Right ventricle myocardium superior (tissue), 1 donor: ENCODE measurements around the gene DIAPH3. TPM values are rescaled to one million over a fixed set of nuclear protein-coding genes. Genes with fewer than 3 reads are reported as not detected.

Experiments used
- ATAC-seq: fragments of 200-7000 bp; cut with Tn5 transposase; one replicate; pipeline ENCODE4 v1.9.1; 2020; ENCODE audit warnings: mild to moderate bottlenecking; ENCODE audit not compliant: poor library complexity
- DNase-seq: peaks from one replicate; pipeline ENCODE4 v3.0.0-alpha.2; 2020
- intact Hi-C: fragments of 100-400 bp; cut with DNase I; formaldehyde crosslinking; loops from one replicate; pipeline ENCODE4 v1.11.2; 2022
- total RNA-seq: library from RNA; stranded (reverse); fragmentation: NEBNext Ultra II Directional; extraction: Animal tissue kit (Norgen Biotek cat#: 25700); gene quantifications from one replicate; pipeline ENCODE4 v1.2.1, GENCODE V29; 2021
- donor health status: DM: no; HTN: yes; CAD: no; lungs with severe emphysema.

Gene DIAPH3
- total RNA-seq, 1 donor from 2014 or later, result 0.32 TPM

DNA sequence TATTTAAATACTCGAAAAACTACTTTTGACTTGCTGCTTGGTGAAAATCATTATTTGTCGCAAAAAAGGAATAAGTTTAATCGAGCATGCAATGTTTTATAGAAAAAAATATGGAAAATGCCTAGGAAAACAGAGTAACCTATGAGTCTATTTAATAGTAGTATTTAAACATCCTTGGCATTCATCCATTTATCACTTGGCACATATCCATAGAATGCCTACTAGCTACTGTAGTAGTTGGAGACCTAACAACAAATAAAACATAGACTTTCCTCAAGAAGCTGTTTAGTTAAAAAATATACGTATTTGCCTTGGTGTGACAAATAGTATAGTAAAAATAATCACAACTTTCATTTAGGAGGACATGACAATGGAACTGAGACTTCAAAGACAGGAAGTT lies 302.1 kb downstream of the DIAPH3 start:
- intact Hi-C loops, result no loop called here
- ATAC-seq (no peak), DNase-seq (no peak)

DNA sequence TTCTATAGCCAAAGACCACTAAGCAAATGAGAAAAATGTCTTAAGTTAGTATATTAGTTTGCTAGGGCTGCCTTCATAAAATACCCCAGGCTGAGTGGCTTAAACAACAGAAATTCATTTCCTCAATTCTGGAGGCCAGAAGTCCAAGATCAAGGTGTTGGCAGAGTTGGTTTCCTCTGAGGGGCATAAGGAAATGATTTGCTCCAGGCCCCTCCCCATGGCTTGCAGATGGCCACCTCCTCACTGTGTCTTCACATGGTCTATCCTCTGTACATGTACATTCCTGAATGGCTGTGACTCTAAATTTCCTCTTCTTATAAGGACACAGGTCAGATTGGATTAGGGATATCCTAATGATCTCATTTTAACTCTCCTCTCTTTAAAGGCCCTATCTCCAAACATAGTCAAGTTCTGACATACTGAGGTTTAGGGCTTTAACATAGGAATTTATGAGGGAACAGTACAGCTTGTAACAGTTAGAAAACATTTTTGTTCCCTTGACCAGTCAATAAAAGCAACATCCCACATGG lies 307.4 kb downstream of the DIAPH3 start:
- ATAC-seq (no peak), DNase-seq (no peak)
- intact Hi-C loops, result no loop called here

DNA sequence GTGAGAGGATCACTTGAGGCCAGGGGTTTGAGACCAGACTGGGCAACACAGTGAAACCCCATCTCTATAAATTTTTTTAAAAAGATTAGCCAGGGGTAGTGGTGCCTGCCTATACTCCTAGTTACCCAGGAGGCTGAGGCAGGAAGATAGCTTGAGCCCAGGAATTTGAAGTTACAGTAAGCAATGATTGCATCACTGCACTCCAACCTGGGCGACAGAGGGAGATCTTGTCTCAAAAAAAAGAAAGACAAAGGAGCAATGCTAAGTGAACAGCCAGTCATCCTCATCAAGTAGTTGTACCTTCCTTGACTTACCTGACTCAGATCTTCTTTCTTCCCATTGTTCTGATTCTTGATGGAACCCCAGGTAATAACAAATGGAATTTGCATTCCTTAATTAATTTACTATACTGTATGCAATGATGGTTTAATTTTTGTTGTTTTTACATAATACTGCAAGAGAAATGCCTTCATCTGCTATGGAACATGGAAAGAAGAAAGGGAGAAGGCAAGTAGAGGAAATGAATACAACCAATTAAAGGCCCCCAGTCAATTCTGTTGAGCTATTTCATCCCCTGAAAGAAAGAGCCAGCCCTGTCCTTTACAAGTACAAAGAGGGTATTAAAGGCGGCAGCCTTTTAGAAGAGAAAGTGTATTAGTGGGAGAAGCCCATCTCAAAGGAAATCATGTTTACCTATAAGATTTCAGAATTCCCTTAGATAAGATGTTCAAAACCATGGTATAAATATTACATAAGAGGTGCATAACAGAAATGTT lies 316.7 kb downstream of the DIAPH3 start:
- DNase-seq, result no peak
- ATAC-seq, result no peak
- intact Hi-C loops, result no loop called here

DNA sequence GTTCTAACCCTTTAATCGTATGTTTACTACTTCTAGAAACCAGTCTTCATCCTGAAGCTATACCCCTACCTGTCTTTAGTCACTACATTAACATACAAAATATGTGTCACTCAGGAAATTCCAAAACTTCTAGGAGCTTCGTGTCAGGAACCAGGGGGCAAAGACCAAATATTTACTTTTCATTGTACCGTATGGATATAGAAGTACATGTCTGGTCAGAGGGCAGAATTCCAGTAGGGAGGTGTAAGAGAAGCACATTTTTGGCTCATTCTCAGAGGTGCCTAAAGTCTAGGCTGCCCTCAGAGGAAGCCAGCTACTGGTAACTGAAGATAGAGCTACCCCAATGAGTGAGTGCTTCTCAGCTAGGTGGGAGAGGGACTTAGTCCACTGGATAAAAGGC lies 320.7 kb downstream of the DIAPH3 start:
- ATAC-seq (no peak), DNase-seq (no peak)
- intact Hi-C loops, result no loop called here

DNA sequence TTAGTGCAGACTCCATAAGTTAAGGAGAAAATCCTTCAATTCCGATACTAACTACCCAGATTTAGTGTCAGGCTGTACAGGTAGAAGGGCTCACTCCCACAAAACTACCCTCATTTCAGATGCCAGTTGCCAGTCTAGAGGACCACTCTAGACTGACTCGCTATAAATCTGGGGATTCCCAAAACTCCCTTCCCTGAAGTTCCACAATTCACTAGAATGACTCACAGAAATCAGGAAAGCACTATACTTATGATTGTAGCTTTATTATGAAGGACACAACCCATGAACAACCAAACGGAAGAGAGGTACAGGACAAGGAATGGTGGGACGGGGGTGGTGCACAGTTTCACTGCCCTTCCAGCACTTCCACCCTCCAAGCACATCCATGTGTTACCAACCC lies 321.2 kb downstream of the DIAPH3 start:
- intact Hi-C loops, result no loop called here
- ATAC-seq (no peak), DNase-seq (no peak)

DNA sequence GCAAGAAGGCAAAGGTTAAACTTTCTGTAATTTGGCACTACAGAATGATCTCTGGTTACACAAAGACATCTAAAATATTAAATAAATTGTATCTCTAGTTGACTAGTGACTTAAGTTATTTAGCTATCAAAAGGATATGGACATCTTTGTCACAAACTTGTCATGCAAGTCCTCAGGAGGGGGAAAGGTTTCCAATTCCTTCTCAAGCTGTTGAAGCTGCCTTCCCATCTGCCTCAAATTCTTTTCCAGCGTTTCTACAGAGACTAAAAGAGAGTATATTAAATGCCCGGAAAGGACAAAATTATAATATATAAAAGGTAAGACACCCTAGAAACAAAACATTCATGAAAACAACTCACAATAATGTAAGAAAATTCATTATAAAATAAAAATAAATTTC lies 324.5 kb downstream of the DIAPH3 start:
- intact Hi-C loops, result no loop called here
- DNase-seq (no peak), ATAC-seq (no peak)

DNA sequence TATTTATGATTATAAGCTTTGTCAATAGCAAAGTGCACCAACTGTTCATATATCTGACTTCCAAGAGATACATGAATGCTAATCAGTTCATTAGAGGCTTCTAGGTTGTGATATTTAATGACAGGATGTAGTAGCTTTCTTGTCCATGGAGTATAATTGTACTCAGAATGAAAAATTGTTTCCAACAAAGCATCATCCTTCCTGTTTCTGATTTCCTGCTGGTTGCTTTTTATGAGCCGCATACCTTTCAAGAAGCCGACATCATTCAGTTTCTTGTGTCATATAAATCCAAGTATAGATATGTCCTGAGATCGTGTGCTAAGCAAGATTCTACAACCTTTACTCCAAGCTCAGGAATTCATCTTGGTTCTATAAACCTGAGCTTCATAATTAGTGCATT lies 326.6 kb downstream of the DIAPH3 start:
- ATAC-seq (no peak), DNase-seq (no peak)
- intact Hi-C loops, result no loop called here

DNA sequence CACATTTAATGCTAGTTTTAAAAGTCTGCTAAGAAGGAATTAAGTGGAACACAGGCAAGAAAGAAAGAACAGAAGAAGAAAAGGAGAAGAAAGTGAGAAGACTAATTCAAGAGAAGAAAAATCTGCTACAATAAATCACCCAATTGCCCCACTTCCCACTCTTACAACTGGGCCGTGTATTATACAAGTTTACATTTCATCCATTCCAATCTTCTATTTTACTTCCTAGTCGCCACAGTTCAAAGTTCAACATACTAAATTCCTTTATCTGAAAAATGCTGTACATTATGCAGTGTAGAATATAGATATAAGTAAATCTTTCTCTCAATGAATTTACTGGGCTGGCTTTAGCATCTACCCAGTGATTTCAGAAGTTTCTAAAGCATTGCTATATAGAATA lies 328.2 kb downstream of the DIAPH3 start:
- ATAC-seq, result no peak
- no peak for DNase-seq
- intact Hi-C loops, result no loop called here

DNA sequence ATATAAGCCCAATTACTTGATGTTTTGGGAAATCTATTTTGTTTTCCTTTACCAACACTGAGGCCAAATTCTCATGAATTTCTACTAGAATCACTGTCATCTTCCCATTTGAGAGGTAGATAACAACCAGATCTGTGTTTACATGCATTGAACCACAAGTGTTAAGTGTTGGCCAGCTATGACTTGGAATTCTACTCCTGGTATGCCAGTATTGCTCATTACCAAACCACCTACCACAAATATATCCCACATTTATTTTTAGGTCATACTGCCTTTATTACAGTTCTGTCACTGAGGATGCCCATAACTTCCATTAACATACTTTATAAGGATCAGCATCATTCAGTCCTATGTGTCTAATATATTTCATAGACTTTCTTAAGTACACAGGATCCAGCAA lies 328.9 kb downstream of the DIAPH3 start:
- ATAC-seq, result no peak
- DNase-seq, result no peak
- intact Hi-C loops, result no loop called here

DNA sequence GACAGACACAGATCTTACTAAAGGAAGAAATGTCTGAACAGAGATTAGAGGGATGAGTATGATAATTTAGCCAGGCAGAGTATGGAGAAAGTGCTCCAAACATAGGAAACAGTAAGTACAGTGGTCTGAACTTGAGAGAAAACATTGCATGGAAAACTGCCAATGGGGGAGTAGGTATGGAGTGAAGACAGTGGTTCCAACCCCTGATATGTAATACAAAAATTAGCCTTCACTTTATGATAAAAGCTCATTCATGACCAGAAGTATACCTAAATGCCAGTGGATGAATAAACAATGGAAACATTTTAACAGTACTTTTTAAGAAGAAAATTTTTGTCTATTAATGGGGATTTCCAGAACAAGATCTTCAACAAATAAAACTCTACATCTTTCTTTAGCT lies 334.0 kb downstream of the DIAPH3 start:
- no peak for ATAC-seq
- DNase-seq, result no peak
- intact Hi-C loops, result no loop called here

DNA sequence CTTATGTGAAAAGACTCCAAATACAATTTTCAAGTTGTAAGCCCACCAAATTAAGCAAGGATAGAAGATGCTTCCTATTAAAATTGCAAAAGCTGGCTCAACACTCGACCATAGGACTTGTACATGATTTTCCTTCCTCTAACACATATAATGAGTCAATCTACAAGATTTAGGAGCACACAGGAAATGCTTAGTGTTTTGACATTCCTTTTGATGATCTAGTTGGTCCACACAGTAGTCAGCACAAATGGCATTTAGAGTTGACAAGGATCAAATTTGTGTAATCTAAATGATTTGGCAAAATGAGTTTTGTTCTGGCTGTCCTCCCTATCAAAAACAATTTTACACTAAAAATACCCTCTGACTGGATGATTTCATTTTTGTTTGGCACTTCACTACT lies 340.2 kb downstream of the DIAPH3 start:
- no peak for ATAC-seq
- intact Hi-C loops, result no loop called here
- no peak for DNase-seq

DNA sequence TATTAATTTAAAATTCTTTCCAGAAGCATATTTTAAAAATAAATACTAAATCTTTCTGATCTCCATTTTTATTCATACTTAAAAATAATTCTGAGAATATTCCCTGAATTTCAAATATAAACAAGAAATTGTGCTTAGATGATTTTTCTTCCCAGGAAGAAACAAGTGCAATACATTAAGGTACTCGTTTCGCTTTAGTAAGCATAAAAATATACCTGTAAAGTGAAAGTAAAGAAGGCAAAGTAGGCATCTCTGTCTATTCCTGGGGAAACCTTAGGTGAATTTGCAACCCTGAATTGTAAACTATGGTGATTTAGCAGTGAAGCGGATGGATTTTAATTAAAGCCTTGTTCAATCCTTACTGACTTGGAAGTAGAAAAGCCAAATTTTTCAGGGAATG lies 354.2 kb downstream of the DIAPH3 start:
- ATAC-seq (no peak), DNase-seq (no peak)
- intact Hi-C loops, result no loop called here

DNA sequence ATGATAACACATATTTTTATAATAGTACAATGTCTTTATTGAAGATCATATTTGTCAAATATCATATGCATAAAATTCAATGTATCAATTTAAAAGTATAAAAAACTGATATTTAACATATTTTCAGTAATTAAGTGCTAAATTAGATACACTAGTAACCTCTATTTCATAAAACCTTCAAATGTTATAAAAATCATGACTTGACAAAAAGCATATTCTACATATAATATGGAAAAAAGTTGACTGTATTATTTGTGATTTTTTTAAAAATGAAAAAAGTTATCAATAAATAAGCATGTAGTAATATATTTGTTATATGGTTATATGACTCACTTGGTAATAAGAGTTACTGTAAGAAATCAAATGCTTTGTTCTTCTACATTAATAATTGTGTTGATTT lies 356.9 kb downstream of the DIAPH3 start:
- no peak for DNase-seq
- intact Hi-C loops, result no loop called here
- no peak for ATAC-seq

DNA sequence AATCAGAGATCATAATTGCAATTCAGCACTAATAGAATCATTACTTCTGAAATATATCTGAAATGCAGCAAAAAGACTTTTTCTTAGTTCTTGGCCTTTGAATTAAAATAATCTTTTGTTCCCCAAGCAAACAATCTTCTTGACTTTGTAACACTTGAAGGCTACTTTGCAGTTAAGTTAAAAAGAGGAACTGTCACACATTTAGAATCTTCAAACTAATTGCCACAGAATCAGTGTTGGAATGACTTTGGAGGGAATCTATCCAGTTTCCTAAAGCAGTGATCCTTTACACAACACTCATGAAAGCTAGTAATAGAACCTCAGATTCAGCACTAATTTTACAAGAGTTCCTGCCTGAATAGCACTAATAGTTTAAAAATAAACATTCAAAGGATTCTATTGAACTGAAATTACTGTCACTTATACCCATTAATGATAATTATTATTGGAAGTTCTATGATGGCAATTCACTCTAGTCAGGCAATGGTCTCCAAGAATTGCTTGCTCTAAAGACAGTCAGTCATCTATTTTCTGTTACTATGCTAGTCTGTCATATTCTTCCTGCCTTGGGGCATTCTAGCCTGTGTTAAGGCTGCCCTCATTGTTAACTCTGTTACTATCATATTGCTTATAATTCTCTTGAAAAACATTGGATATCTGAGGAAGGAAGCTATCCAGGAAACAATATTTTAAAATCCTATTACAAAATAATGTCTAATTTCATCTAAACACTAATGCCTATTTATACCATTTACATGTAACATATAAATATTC lies 362.4 kb downstream of the DIAPH3 start:
- ATAC-seq (no peak), DNase-seq (no peak)
- intact Hi-C loops, result no loop called here

DNA sequence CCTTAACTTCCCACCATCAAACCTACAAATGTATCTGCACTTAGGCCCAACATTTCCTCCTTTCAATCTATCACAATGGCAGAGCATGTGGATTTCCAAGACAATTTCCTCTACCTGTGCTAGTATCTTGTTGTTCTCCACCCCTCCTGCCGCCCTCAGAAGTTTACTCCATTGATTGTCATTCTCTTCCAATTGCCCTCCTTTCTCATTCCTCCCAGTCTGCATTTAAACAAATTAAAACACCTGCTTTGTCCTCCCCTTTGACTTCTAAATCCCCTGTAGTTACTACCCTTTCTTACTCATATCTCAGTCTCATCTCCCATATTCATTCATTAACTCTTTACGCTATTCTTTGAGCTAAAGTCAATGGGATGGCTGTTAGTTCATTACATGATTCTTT lies 370.6 kb downstream of the DIAPH3 start:
- intact Hi-C loops, result no loop called here
- ATAC-seq, result no peak
- DNase-seq, result no peak

DNA sequence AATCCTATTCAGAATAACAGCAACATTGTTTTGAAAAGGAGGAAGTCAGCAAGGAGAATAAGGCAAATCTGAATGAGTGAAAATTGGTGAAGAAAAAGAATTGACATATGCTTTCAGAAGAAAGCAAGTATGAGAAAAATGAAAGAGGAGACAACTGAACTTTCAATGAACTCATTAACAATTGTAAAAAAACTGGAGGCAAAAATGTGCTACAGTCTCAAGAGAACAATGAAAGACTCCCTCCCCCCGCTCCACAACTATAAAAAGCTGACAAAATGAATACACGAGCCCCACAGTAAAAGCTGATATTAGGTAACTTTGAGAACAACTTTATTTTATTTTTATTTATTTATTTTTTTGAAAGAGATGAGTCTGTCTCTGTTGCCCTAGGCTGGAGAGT lies 373.1 kb downstream of the DIAPH3 start:
- intact Hi-C loops, result no loop called here
- DNase-seq (no peak), ATAC-seq (no peak)

DNA sequence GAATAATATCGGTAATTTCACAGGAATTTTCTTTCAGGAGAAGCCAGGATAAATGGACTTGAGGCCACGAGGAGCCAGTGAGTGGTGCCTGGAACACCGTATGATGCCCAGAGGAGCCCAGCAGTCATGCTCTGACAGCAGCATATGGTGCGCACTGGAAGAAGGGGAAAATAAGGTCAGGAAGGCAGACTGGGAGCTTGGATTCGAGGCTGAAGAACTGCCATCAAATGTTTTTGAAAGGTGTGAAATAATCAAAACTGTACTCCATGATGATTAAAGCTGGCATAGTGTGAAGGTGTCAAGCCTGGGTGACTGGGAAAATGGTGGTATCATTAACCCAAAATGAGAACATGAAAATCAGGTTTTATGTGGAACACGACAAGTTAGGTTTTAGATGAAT lies 374.2 kb downstream of the DIAPH3 start:
- DNase-seq, result no peak
- ATAC-seq, result no peak
- intact Hi-C loops, result no loop called here

DNA sequence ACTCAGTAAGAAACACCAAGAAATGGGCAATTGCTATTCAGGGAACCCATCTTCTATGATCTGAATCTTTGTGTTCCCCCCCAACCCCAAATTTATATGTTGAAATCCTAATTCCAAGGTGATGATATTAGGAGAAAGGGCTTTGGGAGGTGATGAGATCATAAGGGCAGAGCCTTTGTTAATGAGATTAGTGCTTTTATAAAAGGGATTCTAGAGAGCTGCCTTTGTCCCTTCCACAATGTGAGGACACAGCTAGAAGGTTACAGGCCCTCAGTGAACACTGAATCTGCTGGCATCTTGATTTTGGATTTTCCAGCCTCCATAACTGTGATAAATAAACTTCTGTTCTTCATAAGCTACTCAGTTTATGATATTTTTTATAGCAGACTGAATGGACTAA lies 376.0 kb downstream of the DIAPH3 start:
- ATAC-seq, result no peak
- DNase-seq, result no peak
- intact Hi-C loops, result no loop called here

DNA sequence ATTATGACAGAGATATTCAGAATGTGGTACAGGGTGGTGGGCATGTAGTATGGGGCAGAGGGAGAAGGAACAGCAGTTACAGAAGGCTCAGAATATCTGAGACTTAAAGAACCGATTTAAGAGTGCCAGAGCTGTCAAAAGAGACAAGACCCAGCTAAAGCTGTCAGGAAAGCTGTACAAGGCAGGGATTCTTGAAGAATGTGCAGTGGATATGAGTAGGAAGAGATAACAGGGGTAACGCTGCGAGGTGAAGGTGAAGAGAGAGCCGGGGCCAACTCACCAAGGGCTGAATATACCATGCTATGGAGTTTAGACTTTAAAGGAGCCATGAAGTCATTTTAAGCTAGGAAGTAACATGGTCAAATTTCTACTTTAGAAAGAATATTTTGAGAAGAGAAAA lies 381.0 kb downstream of the DIAPH3 start:
- intact Hi-C loops, result no loop called here
- no peak for DNase-seq
- ATAC-seq, result no peak

DNA sequence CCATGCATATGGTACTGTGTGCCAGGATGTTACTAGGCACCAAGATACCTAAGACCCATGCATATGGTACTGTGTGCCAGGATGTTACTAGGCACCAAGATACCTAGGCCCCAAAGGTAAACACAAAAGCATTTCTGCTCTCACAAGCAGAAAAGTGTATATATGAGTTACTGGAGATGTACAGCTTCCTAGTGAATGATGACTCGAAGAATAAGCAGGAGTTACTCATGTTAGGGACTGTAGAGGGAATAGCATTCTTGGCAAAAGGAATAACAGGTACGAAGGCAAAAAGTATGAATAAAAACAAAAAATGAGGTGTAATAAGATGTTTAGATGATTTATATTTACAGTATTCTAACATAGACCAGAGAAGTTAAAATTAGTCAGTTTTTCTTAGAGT lies 383.7 kb downstream of the DIAPH3 start:
- ATAC-seq, result no peak
- DNase-seq, result no peak
- intact Hi-C loops, result no loop called here
